ENCODE results near the gene LPCAT3. TPM values are rescaled to one million over a fixed set of nuclear protein-coding genes. Genes with fewer than 3 reads are reported as not detected.
"Not testable (repeated sequence)": the region's sequence is repeated elsewhere in the genome, so short reads cannot be mapped to it uniquely, and the experiment has no call there.

Gene LPCAT3
- total and polyA plus RNA-seq, 2 experiments from 2014 or later, result 11.8 to 19.7 TPM

DNA sequence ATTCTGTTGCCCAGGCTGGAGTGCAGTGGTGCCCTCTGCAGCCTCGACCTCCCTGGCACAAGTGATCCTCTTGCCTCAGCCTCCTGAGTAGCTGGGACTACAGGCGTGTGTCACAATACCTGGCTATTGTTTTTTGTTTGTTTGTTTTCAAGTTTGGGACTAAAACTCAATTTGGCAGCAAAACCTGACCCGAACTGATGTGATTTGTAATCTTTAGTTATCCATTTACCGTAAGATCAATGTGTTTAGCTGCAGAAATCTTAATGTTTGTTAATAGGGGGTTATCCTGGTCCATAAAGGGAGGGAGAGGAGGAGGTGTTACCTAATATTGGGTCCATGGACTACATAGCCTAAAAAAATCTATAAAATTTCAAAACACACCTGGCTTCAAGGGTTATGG is 41.5 kb upstream of the LPCAT3 start:
- DNase-seq, result no peak
- H3K79me2 ChIP-seq (ENCODE audit: insufficient read depth), result peaks cover 8% of the 10 kb centered on the region; the same call in 1 of the 2 replicates
- H3K9ac ChIP-seq, result no peak overlapping the region
- H3K4me2 ChIP-seq (ENCODE audit: unreplicated experiment), result peak overlapping the region; percentile 98
- in situ Hi-C loops (cut with MboI), result no loop called here
- no peaks in the 10 kb centered on the region for H3K27me3 ChIP-seq (replicated peaks; ENCODE audit: insufficient read depth)
- H3K9me3 ChIP-seq (ENCODE audit: low read depth), result no peaks in the 10 kb centered on the region
- 0 out of 2 replicates have a peak, but pooled peaks cover 7% of the 10 kb centered on the region for H3K36me3 ChIP-seq (ENCODE audit: low read depth)
- no peaks in the 10 kb centered on the region for H4K20me1 ChIP-seq (ENCODE audit: insufficient read depth)
- peak overlapping the region; percentile 89 for H3K27ac ChIP-seq
- no peak overlapping the region for H3K4me3 ChIP-seq
- peaks cover 14% of the 10 kb centered on the region for H3K4me1 ChIP-seq (ENCODE audit: insufficient read depth)
- no peaks in the 10 kb centered on the region for H3K9me2 ChIP-seq (ENCODE audit: insufficient read depth)
- peaks cover 3% of the 10 kb centered on the region; the same call in 1 of the 2 replicates for H3F3A ChIP-seq (ENCODE audit: insufficient read depth)
- TF ChIP-seq EZH2phosphoT487 (IDR thresholded peaks at IDR 0.05; ENCODE audit: insufficient read depth, low read depth), result no peak
- TF ChIP-seq EZH2 (IDR thresholded peaks at IDR 0.05; ENCODE audit: insufficient read depth, poor library complexity, severe bottlenecking), result no peak
- WGBS, 2 experiments (ENCODE audit: low coverage in 1 of 2, low lambda C conversion rate in 2 of 2, missing lambda C conversion rate in 2 of 2), result 75 to 76% methylated on average over 4 of the region's 4 CpGs
- peak overlapping the region; percentile 86; the same call in 1 of the 2 replicates for H2AFZ ChIP-seq

DNA sequence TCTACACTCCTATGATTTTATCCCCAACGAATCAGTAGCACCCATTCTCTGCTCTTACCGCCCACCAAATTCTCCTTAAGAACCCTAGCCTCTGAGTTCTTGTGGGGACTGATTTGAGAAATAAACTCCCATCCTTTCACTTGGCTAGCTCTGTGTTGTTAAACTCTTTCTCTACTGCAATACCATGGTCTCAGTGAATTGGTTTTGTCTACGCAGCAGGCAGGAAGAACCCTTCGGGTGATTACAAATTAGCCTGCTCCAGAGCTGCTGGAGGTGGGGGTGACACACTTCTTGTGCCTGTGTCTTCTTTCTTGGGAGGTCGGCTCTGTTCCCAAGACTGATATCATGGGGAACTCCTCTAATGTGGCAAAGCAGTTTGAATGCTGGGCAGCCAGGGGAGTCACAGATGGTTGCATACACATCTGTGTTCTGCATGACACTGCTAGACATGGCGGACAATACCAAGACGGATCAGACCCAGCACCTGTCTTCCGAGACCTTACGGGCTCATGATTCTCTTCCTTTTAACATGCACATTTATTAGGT is 40.6 kb upstream of the LPCAT3 start:
- peaks cover 14% of the 10 kb centered on the region for H3K4me1 ChIP-seq (ENCODE audit: insufficient read depth)
- H3K36me3 ChIP-seq (ENCODE audit: low read depth), result 0 out of 2 replicates have a peak, but pooled peaks cover 7% of the 10 kb centered on the region
- H3K4me3 ChIP-seq, result no peak overlapping the region
- no peak overlapping the region for H2AFZ ChIP-seq
- no peaks in the 10 kb centered on the region for H4K20me1 ChIP-seq (ENCODE audit: insufficient read depth)
- no peak overlapping the region for H3K9ac ChIP-seq
- TF ChIP-seq EZH2 (IDR thresholded peaks at IDR 0.05; ENCODE audit: insufficient read depth, poor library complexity, severe bottlenecking) (no peak), EZH2phosphoT487 (IDR thresholded peaks at IDR 0.05; ENCODE audit: insufficient read depth, low read depth) (no peak)
- in situ Hi-C loops (cut with MboI), result no loop called here
- WGBS, 2 experiments (ENCODE audit: low coverage in 1 of 2, low lambda C conversion rate in 2 of 2, missing lambda C conversion rate in 2 of 2), result 86% methylated on average over 9 of the region's 9 CpGs
- no peaks in the 10 kb centered on the region for H3K9me2 ChIP-seq (ENCODE audit: insufficient read depth)
- no peak overlapping the region for H3K4me2 ChIP-seq (ENCODE audit: unreplicated experiment)
- no peak overlapping the region for H3K27ac ChIP-seq
- H3K79me2 ChIP-seq (ENCODE audit: insufficient read depth), result peaks cover 8% of the 10 kb centered on the region; the same call in 1 of the 2 replicates
- H3K9me3 ChIP-seq (ENCODE audit: low read depth), result no peaks in the 10 kb centered on the region
- no peaks in the 10 kb centered on the region for H3K27me3 ChIP-seq (replicated peaks; ENCODE audit: insufficient read depth)
- DNase-seq, result no peak
- H3F3A ChIP-seq (ENCODE audit: insufficient read depth), result peaks cover 3% of the 10 kb centered on the region; the same call in 1 of the 2 replicates

DNA sequence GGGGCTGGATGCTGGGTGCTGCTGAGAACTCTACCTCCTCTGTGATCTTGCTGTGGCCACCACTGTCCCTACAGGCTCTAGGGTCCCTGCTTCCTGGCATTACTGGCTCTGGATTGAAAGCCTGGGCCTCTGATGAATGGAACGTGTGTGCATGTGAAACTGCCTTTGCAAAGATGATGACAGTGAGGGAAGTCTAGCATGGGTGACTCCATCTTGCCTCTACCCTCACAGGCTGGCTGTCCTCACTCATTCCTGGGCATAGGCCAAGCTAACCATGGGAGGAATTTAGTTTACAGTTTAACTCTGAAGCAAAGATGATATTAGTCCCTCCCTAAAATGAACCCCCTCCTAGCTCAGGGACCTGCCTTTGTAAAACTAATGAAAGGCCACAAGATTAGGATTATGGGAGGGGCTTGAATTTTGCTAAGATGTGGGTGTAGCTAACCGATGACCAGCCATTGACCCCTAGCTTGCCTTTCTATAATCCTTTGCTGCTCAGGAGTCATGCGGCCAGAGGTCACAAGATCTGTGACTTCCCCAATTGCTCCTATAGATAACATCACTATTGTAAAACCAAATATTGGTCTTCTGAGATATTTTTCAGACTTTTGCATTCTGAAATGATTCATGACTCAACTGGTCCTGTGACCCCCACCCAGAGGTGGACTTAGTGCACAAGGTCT is 40.0 kb upstream of the LPCAT3 start:
- H3K4me1 ChIP-seq (ENCODE audit: insufficient read depth), result peaks cover 14% of the 10 kb centered on the region
- H3K79me2 ChIP-seq (ENCODE audit: insufficient read depth), result peaks cover 8% of the 10 kb centered on the region; the same call in 1 of the 2 replicates
- H3K27ac ChIP-seq, result no peak overlapping the region
- no peak for DNase-seq
- in situ Hi-C loops (cut with MboI), result no loop called here
- peaks cover 3% of the 10 kb centered on the region; the same call in 1 of the 2 replicates for H3F3A ChIP-seq (ENCODE audit: insufficient read depth)
- no peak overlapping the region for H3K4me2 ChIP-seq (ENCODE audit: unreplicated experiment)
- H3K9me3 ChIP-seq (ENCODE audit: low read depth), result no peaks in the 10 kb centered on the region
- H3K9ac ChIP-seq, result no peak overlapping the region
- H3K27me3 ChIP-seq (replicated peaks; ENCODE audit: insufficient read depth), result no peaks in the 10 kb centered on the region
- H3K4me3 ChIP-seq, result no peak overlapping the region
- WGBS, 2 experiments (ENCODE audit: low coverage in 1 of 2, low lambda C conversion rate in 2 of 2, missing lambda C conversion rate in 2 of 2), result 71 to 84% methylated on average over 3 of the region's 3 CpGs
- no peak overlapping the region for H2AFZ ChIP-seq
- TF ChIP-seq EZH2phosphoT487 (IDR thresholded peaks at IDR 0.05; ENCODE audit: insufficient read depth, low read depth) (no peak), EZH2 (IDR thresholded peaks at IDR 0.05; ENCODE audit: insufficient read depth, poor library complexity, severe bottlenecking) (no peak)
- H3K9me2 ChIP-seq (ENCODE audit: insufficient read depth), result no peaks in the 10 kb centered on the region
- H3K36me3 ChIP-seq (ENCODE audit: low read depth), result 0 out of 2 replicates have a peak, but pooled peaks cover 4% of the 10 kb centered on the region
- H4K20me1 ChIP-seq (ENCODE audit: insufficient read depth), result no peaks in the 10 kb centered on the region

DNA sequence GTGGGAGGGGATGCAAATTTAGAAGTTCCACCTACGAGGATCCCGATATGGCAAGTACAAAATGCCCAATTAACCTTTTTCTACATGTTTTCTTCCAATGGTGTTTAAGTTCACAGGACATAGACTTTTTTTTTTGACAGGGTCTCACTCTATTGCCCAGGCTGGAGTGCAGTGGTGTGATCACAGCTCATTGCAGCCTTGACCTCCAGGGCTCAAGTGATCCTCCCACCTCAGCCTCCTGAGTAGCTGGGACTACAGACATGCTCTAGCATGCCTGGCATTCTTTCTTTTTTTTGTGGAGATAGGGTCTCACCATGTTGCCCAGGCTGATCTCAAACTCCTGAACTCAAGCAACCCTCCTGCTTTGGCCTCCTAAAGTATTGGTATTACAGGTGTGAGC is 37.5 kb upstream of the LPCAT3 start:
- H4K20me1 ChIP-seq (ENCODE audit: insufficient read depth); in situ Hi-C loops (cut with MboI); H2AFZ ChIP-seq; H3K4me3 ChIP-seq; H3K4me2 ChIP-seq (ENCODE audit: unreplicated experiment); H3K9ac ChIP-seq; H3K79me2 ChIP-seq (ENCODE audit: insufficient read depth); DNase-seq; H3K9me3 ChIP-seq (ENCODE audit: low read depth); H3K27me3 ChIP-seq (replicated peaks; ENCODE audit: insufficient read depth); H3K27ac ChIP-seq; H3F3A ChIP-seq (ENCODE audit: insufficient read depth); H3K9me2 ChIP-seq (ENCODE audit: insufficient read depth); H3K4me1 ChIP-seq (ENCODE audit: insufficient read depth); H3K36me3 ChIP-seq (ENCODE audit: low read depth): not testable (repeated sequence)
- 86 to 100% methylated on average over 2 of the region's 2 CpGs for WGBS, 2 experiments (ENCODE audit: low coverage in 1 of 2, low lambda C conversion rate in 2 of 2, missing lambda C conversion rate in 2 of 2)
